Lower lobe of right lung (tissue), 2 donors: ENCODE measurements around the gene PUS1. TPM values are rescaled to one million over a fixed set of nuclear protein-coding genes. Genes with fewer than 3 reads are reported as not detected.
"Not testable (repeated sequence)": the region's sequence is repeated elsewhere in the genome, so short reads cannot be mapped to it uniquely, and the experiment has no call there.

Source experiments
- ATAC-seq, 2 donors: fragments of 200-7000 bp; cut with Tn5 transposase; one replicate each; pipeline ENCODE4 v1.9.1; 2020 to 2022; ENCODE audit warnings: mild to moderate bottlenecking in 2 of 2, moderate library complexity in 2 of 2
- DNase-seq: peaks from one replicate; pipeline ENCODE4 v3.0.0-alpha.2; 2020
- H3K27ac ChIP-seq: fragments of 200-600 bp; one replicate; pipeline ENCODE4 v1.8.0; 2022
- H3K27me3 ChIP-seq: fragments of 200-600 bp; one replicate; pipeline ENCODE4 v1.8.0; 2022; ENCODE audit warnings: low read depth
- H3K36me3 ChIP-seq: fragments of 200-600 bp; one replicate; pipeline ENCODE4 v1.8.0; 2022; ENCODE audit warnings: mild to moderate bottlenecking
- H3K4me1 ChIP-seq: fragments of 200-600 bp; one replicate; pipeline ENCODE4 v1.8.0; 2022
- H3K4me3 ChIP-seq: fragments of 200-600 bp; one replicate; pipeline ENCODE4 v1.8.0; 2022; ENCODE audit warnings: mild to moderate bottlenecking
- H3K9me3 ChIP-seq: fragments of 200-600 bp; one replicate; pipeline ENCODE4 v1.8.0; 2022
- CTCF ChIP-seq: fragments of 200-600 bp; IDR thresholded peaks from one replicate; pipeline ENCODE4 v1.8.0; 2022; ENCODE audit warnings: antibody characterized with exemption, mild to moderate bottlenecking
- intact Hi-C: fragments of 100-400 bp; cut with DNase I; formaldehyde crosslinking; loops from one replicate; pipeline ENCODE4 v1.11.0; 2022
- total RNA-seq: library from RNA; stranded (reverse); fragmentation: NEBNext Ultra II Directional; extraction: Animal tissue kit (Norgen Biotek cat#: 25700); gene quantifications from one replicate; pipeline ENCODE4 v1.2.1, GENCODE V29; 2021
- donor health status: DM: no; HTN: yes; CAD: no; lungs with severe emphysema.

Gene PUS1
- total RNA-seq, 1 donor from 2014 or later: 19.1 TPM

- H3K36me3 ChIP-seq: peaks cover 51% of the 10 kb centered on the region
- peak; percentile 43 for DNase-seq
Observed at GRCh38 chr12:131944601-131945251, 15.7 kb downstream of the PUS1 start.

GRCh38 chr12:131946757-131947156 is 17.7 kb downstream of the PUS1 start:
- Histone ChIP-seq H3K9me3 (no peaks in the 10 kb centered on the region), H3K27me3 (no peaks in the 10 kb centered on the region), H3K4me3 (no peak overlapping the region), H3K36me3 (peaks cover 34% of the 10 kb centered on the region), H3K4me1 (peaks cover 30% of the 10 kb centered on the region), H3K27ac (no peak overlapping the region)
- DNase-seq (no peak), ATAC-seq (no peak)
- no peak for TF ChIP-seq CTCF
- intact Hi-C loops: no loop called here

More at GRCh38 chr12:131944601-131945251, 15.7 kb downstream of the PUS1 start:
- ATAC-seq: no peak
- Histone ChIP-seq H3K4me3 (no peak overlapping the region), H3K27me3 (no peaks in the 10 kb centered on the region), H3K27ac (no peak overlapping the region), H3K9me3 (no peaks in the 10 kb centered on the region), H3K4me1 (peaks cover 17% of the 10 kb centered on the region)
- intact Hi-C loops: no loop called here
- no peak for TF ChIP-seq CTCF

- Histone ChIP-seq H3K36me3 (peaks cover 26% of the 10 kb centered on the region), H3K27ac (no peak overlapping the region), H3K4me1 (peaks cover 33% of the 10 kb centered on the region), H3K4me3 (no peak overlapping the region), H3K27me3 (no peaks in the 10 kb centered on the region), H3K9me3 (no peaks in the 10 kb centered on the region)
- ATAC-seq (no peak), DNase-seq (no peak)
- intact Hi-C loops: no loop called here
- no peak for TF ChIP-seq CTCF
Observed at GRCh38 chr12:131947482-131948027, 18.5 kb downstream of the PUS1 start.

GRCh38 chr12:131948166-131948712 is 19.2 kb downstream of the PUS1 start:
- H3K4me3 ChIP-seq: no peak overlapping the region
- H3K27me3 ChIP-seq: no peaks in the 10 kb centered on the region
- H3K36me3 ChIP-seq: peaks cover 19% of the 10 kb centered on the region
- H3K4me1 ChIP-seq: peaks cover 33% of the 10 kb centered on the region
- intact Hi-C loops: no loop called here
- H3K27ac ChIP-seq: peak overlapping the region; percentile 85
- no peaks in the 10 kb centered on the region for H3K9me3 ChIP-seq
- no peak for DNase-seq
- no peak for ATAC-seq
- TF ChIP-seq CTCF: no peak

GRCh38 chr12:131948713-131949430 is 19.8 kb downstream of the PUS1 start:
- DNase-seq, H3K27me3 ChIP-seq, intact Hi-C loops, H3K9me3 ChIP-seq, ATAC-seq: not testable (repeated sequence)
- peaks cover 13% of the 10 kb centered on the region for H3K36me3 ChIP-seq
- H3K27ac ChIP-seq: peak overlapping the region; percentile 85
- H3K4me1 ChIP-seq: peaks cover 33% of the 10 kb centered on the region
- peak overlapping the region; percentile 96 for H3K4me3 ChIP-seq
